ENCODE measurements around the gene PLCG2. TPM values are rescaled to one million over a fixed set of nuclear protein-coding genes. Genes with fewer than 3 reads are reported as not detected.

The PLCG2 gene
- total and polyA plus RNA-seq, 3 donors from 2014 or later = 6.8 to 11.3 (median 8.0) TPM

DNA sequence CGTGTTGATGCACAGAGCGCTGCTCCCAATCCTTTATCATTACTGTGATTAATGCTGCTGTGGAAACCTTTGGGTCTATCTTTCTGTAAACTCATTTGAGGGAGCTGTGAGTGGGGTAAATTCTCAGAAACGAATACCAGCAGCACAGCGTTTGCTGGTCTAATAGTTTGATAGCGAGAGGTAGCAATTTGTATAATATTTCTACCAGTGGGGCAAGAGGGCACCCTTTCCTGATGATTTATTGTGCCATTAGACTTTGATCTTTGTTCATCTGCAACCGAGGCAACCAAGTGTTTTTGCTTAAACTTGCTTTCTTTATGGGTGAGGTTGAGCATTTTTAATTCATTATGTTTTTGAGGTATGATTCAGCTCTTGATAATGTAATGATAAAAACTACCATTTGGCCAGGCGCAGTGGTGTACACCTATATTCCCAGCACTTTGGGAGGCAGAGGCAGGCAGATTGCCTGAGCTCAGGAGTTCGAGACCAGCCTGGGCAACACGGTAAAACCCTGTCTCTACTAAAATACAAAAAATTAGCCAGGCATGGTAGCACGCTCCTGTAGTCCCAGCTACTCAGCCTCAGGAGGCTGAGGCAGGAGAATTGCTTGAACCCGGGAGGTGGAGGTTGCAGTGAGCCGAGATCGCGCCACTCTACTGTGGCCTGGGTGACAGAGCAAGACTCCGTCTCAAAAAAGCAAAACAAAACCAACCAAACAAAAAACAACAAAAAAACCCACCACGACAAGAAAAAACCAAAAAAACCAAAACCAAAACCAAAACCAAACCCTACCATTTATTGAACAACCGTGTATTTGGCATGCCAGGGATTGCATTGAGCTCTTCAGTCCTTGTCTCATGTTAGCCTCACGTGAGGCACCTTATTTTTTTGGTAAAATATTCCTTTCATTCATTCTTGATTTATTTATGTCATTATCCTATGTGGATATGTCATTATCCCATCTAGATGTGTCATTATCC, 81.5 kb downstream of the PLCG2 start:
- H3K27ac ChIP-seq = no peak overlapping the region
- H3K4me1 ChIP-seq = no peaks in the 10 kb centered on the region
- TF ChIP-seq, protein P1, sequence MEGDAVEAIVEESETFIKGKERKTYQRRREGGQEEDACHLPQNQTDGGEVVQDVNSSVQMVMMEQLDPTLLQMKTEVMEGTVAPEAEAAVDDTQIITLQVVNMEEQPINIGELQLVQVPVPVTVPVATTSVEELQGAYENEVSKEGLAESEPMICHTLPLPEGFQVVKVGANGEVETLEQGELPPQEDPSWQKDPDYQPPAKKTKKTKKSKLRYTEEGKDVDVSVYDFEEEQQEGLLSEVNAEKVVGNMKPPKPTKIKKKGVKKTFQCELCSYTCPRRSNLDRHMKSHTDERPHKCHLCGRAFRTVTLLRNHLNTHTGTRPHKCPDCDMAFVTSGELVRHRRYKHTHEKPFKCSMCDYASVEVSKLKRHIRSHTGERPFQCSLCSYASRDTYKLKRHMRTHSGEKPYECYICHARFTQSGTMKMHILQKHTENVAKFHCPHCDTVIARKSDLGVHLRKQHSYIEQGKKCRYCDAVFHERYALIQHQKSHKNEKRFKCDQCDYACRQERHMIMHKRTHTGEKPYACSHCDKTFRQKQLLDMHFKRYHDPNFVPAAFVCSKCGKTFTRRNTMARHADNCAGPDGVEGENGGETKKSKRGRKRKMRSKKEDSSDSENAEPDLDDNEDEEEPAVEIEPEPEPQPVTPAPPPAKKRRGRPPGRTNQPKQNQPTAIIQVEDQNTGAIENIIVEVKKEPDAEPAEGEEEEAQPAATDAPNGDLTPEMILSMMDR (IDR thresholded peaks at IDR 0.05) = no peak
- no peak for TF ChIP-seq POLR2A (IDR thresholded peaks at IDR 0.05)
- intact Hi-C loops (cut with DNase I; ENCODE audit: low total_unique reads) = no loop called here
- H3K36me3 ChIP-seq (ENCODE audit: low read depth, missing control alignments) = no peaks in the 10 kb centered on the region
- 80 to 83% methylated on average over 18 of the region's 18 CpGs for WGBS, 2 donors
- H3K27me3 ChIP-seq = no peaks in the 10 kb centered on the region
- H3K9me3 ChIP-seq = no peaks in the 10 kb centered on the region
- no peak for DNase-seq
- H3K4me3 ChIP-seq = no peak overlapping the region

DNA sequence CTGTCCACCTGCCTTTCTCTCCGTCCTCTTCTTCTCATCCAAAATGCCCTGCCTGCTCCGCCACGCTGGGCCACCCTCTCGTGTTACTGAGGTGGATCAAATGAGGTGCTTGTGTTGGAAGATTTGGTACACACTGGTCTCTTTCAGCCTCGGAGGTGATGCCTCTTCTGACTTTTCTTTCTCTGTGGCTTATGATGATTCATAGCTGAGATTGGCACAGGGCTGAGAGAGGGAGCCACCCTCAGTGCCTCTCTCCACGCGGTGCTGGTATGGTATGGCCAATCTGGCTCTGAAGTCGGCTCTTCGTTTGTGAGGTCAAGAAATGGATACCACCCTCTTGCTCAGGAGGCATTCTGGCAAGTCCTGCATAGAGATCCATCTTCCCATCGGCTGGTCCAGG, 82.4 kb downstream of the PLCG2 start:
- H3K4me1 ChIP-seq = no peaks in the 10 kb centered on the region
- WGBS, 2 donors = 82 to 89% methylated on average over 10 of the region's 10 CpGs
- no peaks in the 10 kb centered on the region for H3K36me3 ChIP-seq (ENCODE audit: low read depth, missing control alignments)
- no peak overlapping the region for H3K4me3 ChIP-seq
- no peaks in the 10 kb centered on the region for H3K27me3 ChIP-seq
- H3K27ac ChIP-seq = no peak overlapping the region
- H3K9me3 ChIP-seq = no peaks in the 10 kb centered on the region
- no peak for DNase-seq
- no peak for TF ChIP-seq POLR2A (IDR thresholded peaks at IDR 0.05)
- TF ChIP-seq, protein P1 (IDR thresholded peaks at IDR 0.05) = no peak
- intact Hi-C loops (cut with DNase I; ENCODE audit: low total_unique reads) = no loop called here

DNA sequence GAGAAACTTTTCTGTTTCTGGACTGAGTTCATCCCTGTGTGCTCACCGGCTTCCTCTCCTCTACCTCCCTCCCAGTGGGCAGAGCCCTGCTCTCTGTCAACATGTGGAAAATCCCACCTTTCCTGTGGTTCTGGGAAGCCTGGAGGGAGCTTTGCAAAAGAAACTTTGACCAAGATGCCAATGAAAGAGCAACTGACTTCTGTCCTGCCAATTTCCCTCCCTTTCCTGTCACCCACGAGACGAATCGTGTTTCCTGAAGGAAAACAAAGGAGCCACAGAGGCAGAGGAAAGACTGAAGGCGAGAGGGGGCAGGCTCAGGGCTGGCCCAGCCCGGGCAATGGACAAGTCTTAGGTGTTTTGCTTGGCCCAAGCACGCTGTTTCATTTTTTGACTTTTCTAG, 82.8 kb downstream of the PLCG2 start:
- no peaks in the 10 kb centered on the region for H3K9me3 ChIP-seq
- H3K4me3 ChIP-seq = no peak overlapping the region
- H3K27me3 ChIP-seq = no peaks in the 10 kb centered on the region
- TF ChIP-seq POLR2A (IDR thresholded peaks at IDR 0.05) = no peak
- TF ChIP-seq, protein P1 (IDR thresholded peaks at IDR 0.05) = no peak
- H3K27ac ChIP-seq = no peak overlapping the region
- H3K4me1 ChIP-seq = no peaks in the 10 kb centered on the region
- intact Hi-C loops (cut with DNase I; ENCODE audit: low total_unique reads) = no loop called here
- WGBS, 2 donors = 62 to 71% methylated on average over 7 of the region's 7 CpGs
- no peak for DNase-seq
- H3K36me3 ChIP-seq (ENCODE audit: low read depth, missing control alignments) = no peaks in the 10 kb centered on the region

DNA sequence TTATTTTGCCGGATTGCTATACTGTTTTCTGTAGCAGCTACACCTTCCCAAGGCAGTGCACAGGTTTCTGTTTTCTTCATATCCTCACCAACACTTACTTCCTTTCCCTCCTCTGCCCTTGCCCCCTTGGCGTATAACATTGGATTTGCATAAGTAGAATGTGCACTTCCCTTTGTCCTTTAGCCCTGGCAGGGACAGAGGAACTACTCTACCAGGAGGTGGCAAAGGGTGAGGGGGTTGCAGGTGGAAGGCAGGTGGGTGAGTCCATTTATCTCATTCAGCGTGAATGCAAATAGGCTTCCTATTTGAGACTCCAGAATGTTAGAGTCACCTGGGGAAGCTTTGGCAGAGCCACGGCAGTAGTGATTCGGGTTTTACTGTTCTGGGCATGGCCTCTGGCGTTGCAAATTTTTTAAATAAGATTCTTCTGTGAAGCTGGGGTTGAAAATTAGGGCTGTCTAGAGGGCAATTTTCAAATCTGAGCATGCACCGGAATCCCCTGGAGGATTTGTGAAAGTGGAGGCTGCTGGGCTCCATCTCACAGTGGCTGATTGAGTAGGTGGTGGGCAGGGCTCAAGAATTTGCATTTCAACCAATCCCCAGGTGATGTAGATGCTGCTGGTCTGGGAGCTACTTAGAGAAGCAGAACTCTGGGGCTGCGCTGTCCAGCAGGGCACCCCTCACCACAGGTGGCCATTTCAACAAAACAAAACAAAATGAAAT, 84.7 kb downstream of the PLCG2 start:
- H3K27me3 ChIP-seq = no peaks in the 10 kb centered on the region
- WGBS, 2 donors = 71 to 78% methylated on average over 8 of the region's 8 CpGs
- no peak for DNase-seq

More for the DNA sequence above, 84.7 kb downstream of the PLCG2 start:
- Histone ChIP-seq H3K4me1 (no peaks in the 10 kb centered on the region), H3K27ac (no peak overlapping the region), H3K4me3 (no peak overlapping the region), H3K9me3 (no peaks in the 10 kb centered on the region), H3K36me3 (ENCODE audit: low read depth, missing control alignments) (no peaks in the 10 kb centered on the region)
- intact Hi-C loops (cut with DNase I; ENCODE audit: low total_unique reads) = no loop called here
- TF ChIP-seq POLR2A (IDR thresholded peaks at IDR 0.05) = no peak
- TF ChIP-seq, protein P1 (IDR thresholded peaks at IDR 0.05) = no peak
